GOT3 (cell line): ENCODE data around the gene VCX.
"Not testable (repeated sequence)": the region's sequence is repeated elsewhere in the genome, so short reads cannot be mapped to it uniquely, and the experiment has no call there.

Experiments used
- DNase-seq: peaks from one replicate; lab custom pipeline; 2025; ENCODE audit warnings: mixed read lengths; lab: John Stamatoyannopoulos, UW

VCX gene

GRCh38 chrX:7842871-7843270, at the start of gene VCX:
TSS of gene VCX (plus strand) at chrX:7843171. CDS start at chrX:7843204, 33 bp downstream.
- not testable (repeated sequence) for DNase-seq

GRCh38 chrX:7798327-7798726, 44.6 kb upstream of the VCX start:
- DNase-seq, result no peak

GRCh38 chrX:7801711-7802110, 41.3 kb upstream of the VCX start:
- DNase-seq, result peak; percentile 17

- DNase-seq, result no peak
Observed at GRCh38 chrX:7815166-7815805, 27.7 kb upstream of the VCX start.

GRCh38 chrX:7828594-7828993, 14.4 kb upstream of the VCX start:
- no peak for DNase-seq

GRCh38 chrX:7841084-7841805, 1.7 kb upstream of the VCX start:
- no peak for DNase-seq

- DNase-seq, result no peak
Observed at GRCh38 chrX:7852166-7852565, 9.2 kb downstream of the VCX start.

GRCh38 chrX:7872042-7872441, 29.1 kb downstream of the VCX start:
- no peak for DNase-seq

GRCh38 chrX:7876957-7877356, 34.0 kb downstream of the VCX start:
- no peak for DNase-seq

- no peak for DNase-seq
Observed at GRCh38 chrX:7889135-7889534, 46.2 kb downstream of the VCX start.

- DNase-seq, result no peak
Observed at GRCh38 chrX:7889680-7890079, 46.7 kb downstream of the VCX start.

- DNase-seq, result no peak
Observed at GRCh38 chrX:7891928-7892327, 49.0 kb downstream of the VCX start.
